OCI-LY1 (cell line): ENCODE measurements around the gene KLHL40.

ENCODE experiments used
- H2AFZ ChIP-seq: fragments of 200-600 bp; sonication (generic), shearing (Covaris generic); 2 replicates; pipeline ENCODE4 v1.6.0; 2014; ENCODE audit warnings: antibody characterized with exemption, mild to moderate bottlenecking, low read length
- H3F3A ChIP-seq: fragments of 200-600 bp; sonication (generic), shearing (Covaris generic); 2 replicates; pipeline ENCODE4 v1.6.0; 2014; ENCODE audit warnings: mild to moderate bottlenecking, antibody characterized with exemption, low read length, moderate library complexity; ENCODE audit not compliant: insufficient read depth
- H3K27ac ChIP-seq: fragments of 200-600 bp; sonication (generic); 2 replicates; pipeline ENCODE4 v1.5.1; 2014; ENCODE audit warnings: low read length, mixed run types, mild to moderate bottlenecking, low read depth; ENCODE audit not compliant: poor library complexity, severe bottlenecking
- H3K27me3 ChIP-seq: fragments of 200-600 bp; sonication (generic); 2 replicates; pipeline ENCODE4 v1.6.0; 2014; ENCODE audit warnings: antibody characterized with exemption, mild to moderate bottlenecking, low read length, moderate library complexity; ENCODE audit not compliant: insufficient read depth
- H3K36me3 ChIP-seq: fragments of 200-600 bp; sonication (generic); 2 replicates; pipeline ENCODE4 v1.6.1; 2014; ENCODE audit warnings: mild to moderate bottlenecking, antibody characterized with exemption, low read length, moderate library complexity, mixed read lengths; ENCODE audit not compliant: insufficient read depth
- H3K4me1 ChIP-seq: fragments of 200-600 bp; sonication (generic); 2 replicates; pipeline ENCODE4 v1.5.1; 2014; ENCODE audit warnings: mild to moderate bottlenecking, low read length, moderate library complexity; ENCODE audit not compliant: insufficient read depth, severe bottlenecking
- H3K4me2 ChIP-seq: fragments of 200-600 bp; sonication (generic), shearing (Covaris generic); 2 replicates; pipeline ENCODE4 v1.6.1; 2014; ENCODE audit warnings: low read length
- H3K4me3 ChIP-seq: fragments of 200-600 bp; sonication (generic); 2 replicates; pipeline ENCODE4 v1.5.1; 2014; ENCODE audit warnings: low read length, low read depth, mild to moderate bottlenecking, mixed read lengths; ENCODE audit not compliant: poor library complexity, severe bottlenecking
- H3K79me2 ChIP-seq: fragments of 200-600 bp; shearing (Covaris generic); 2 replicates; pipeline ENCODE4 v1.6.1; 2016; ENCODE audit warnings: mixed run types, low read length, mixed read lengths; ENCODE audit not compliant: insufficient read depth
- H3K9ac ChIP-seq: fragments of 200-600 bp; sonication (generic), shearing (Covaris generic); 2 replicates; pipeline ENCODE4 v1.6.1; 2014; ENCODE audit warnings: mild to moderate bottlenecking, low read length, mixed read lengths
- H3K9me2 ChIP-seq: fragments of 200-600 bp; sonication (generic), shearing (Covaris generic); 2 replicates; pipeline ENCODE4 v1.6.1; 2014; ENCODE audit warnings: low read depth, mild to moderate bottlenecking, low read length, mixed read lengths
- H3K9me3 ChIP-seq: fragments of 200-600 bp; shearing (Covaris generic); 2 replicates; pipeline ENCODE4 v1.6.1; 2014; ENCODE audit warnings: low read length, mixed read lengths
- H4K20me1 ChIP-seq: fragments of 200-600 bp; sonication (generic), shearing (Covaris generic); 2 replicates; pipeline ENCODE4 v1.6.0; 2016; ENCODE audit warnings: mild to moderate bottlenecking, low read length; ENCODE audit not compliant: insufficient read depth
- CTCF ChIP-seq: fragments of 200-600 bp; sonication (generic), shearing (Covaris generic); IDR thresholded peaks from 2 replicates; pipeline ENCODE4 v1.5.1; 2017; ENCODE audit warnings: mild to moderate bottlenecking, antibody characterized with exemption, low read length, moderate library complexity, mixed read lengths
- EZH2 ChIP-seq: fragments of 200-600 bp; sonication (generic), shearing (Covaris generic); IDR thresholded peaks from 2 replicates; pipeline ENCODE4 v1.8.0; 2017; ENCODE audit warnings: borderline replicate concordance, mixed run types, mild to moderate bottlenecking, antibody characterized with exemption, low read length, moderate library complexity, mixed read lengths

The KLHL40 gene

GRCh38 chr3:42692667-42693529 is 7.6 kb downstream of the KLHL40 start:
- no peak for TF ChIP-seq CTCF
- TF ChIP-seq EZH2 = no peak
- Histone ChIP-seq H3F3A (no peaks in the 10 kb centered on the region), H2AFZ (no peak overlapping the region), H3K36me3 (no peaks in the 10 kb centered on the region), H3K4me2 (no peak overlapping the region), H3K4me3 (no peak overlapping the region), H4K20me1 (no peaks in the 10 kb centered on the region), H3K27ac (no peak overlapping the region), H3K79me2 (no peaks in the 10 kb centered on the region), H3K4me1 (no peaks in the 10 kb centered on the region), H3K9me3 (no peaks in the 10 kb centered on the region), H3K27me3 (no peaks in the 10 kb centered on the region), H3K9me2 (no peaks in the 10 kb centered on the region), H3K9ac (no peak overlapping the region)

- H4K20me1 ChIP-seq = no peaks in the 10 kb centered on the region
- H3K27me3 ChIP-seq = no peaks in the 10 kb centered on the region
- no peak overlapping the region for H3K4me3 ChIP-seq
- H3K36me3 ChIP-seq = no peaks in the 10 kb centered on the region
- no peak for TF ChIP-seq EZH2
- no peak for TF ChIP-seq CTCF
- no peaks in the 10 kb centered on the region for H3K79me2 ChIP-seq
- no peak overlapping the region for H3K27ac ChIP-seq
- H3K9me2 ChIP-seq = no peaks in the 10 kb centered on the region
- H3K4me1 ChIP-seq = no peaks in the 10 kb centered on the region
- no peaks in the 10 kb centered on the region for H3F3A ChIP-seq
- H3K9me3 ChIP-seq = no peaks in the 10 kb centered on the region
- no peak overlapping the region for H2AFZ ChIP-seq
- no peak overlapping the region for H3K4me2 ChIP-seq
- no peak overlapping the region for H3K9ac ChIP-seq
Measured at GRCh38 chr3:42693530-42693930, 8.2 kb downstream of the KLHL40 start.

- no peak overlapping the region for H3K9ac ChIP-seq
Measured at GRCh38 chr3:42694366-42694765, 9.0 kb downstream of the KLHL40 start.

More at GRCh38 chr3:42694366-42694765, 9.0 kb downstream of the KLHL40 start:
- no peak overlapping the region for H2AFZ ChIP-seq
- no peaks in the 10 kb centered on the region for H3K9me3 ChIP-seq
- no peak overlapping the region for H3K27ac ChIP-seq
- no peaks in the 10 kb centered on the region for H3K27me3 ChIP-seq
- H3K4me2 ChIP-seq = no peak overlapping the region
- no peaks in the 10 kb centered on the region for H3K79me2 ChIP-seq
- H3K4me1 ChIP-seq = no peaks in the 10 kb centered on the region
- H3F3A ChIP-seq = no peaks in the 10 kb centered on the region
- H4K20me1 ChIP-seq = no peaks in the 10 kb centered on the region
- no peaks in the 10 kb centered on the region for H3K36me3 ChIP-seq
- no peaks in the 10 kb centered on the region for H3K9me2 ChIP-seq
- no peak for TF ChIP-seq CTCF
- TF ChIP-seq EZH2 = no peak
- H3K4me3 ChIP-seq = no peak overlapping the region
